GM12878 (cell line): ENCODE measurements around the gene CYP2C18.

Experiments
- BRCA1 ChIP-seq: IDR thresholded peaks from 2 replicates; pipeline ENCODE4 v1.6.1; 2011; ENCODE audit warnings: low read depth, low read length, improper control_type of control experiment
- CBX5 ChIP-seq: sonication (generic); IDR thresholded peaks from 2 replicates; pipeline ENCODE4 v1.6.1; 2016; ENCODE audit warnings: low read depth, moderate library complexity, mild to moderate bottlenecking, inconsistent platforms
- CREB1 ChIP-seq: IDR thresholded peaks from 2 replicates; pipeline ENCODE4 v1.6.1; 2012; ENCODE audit warnings: low read depth, mild to moderate bottlenecking, inconsistent platforms
- EP300 ChIP-seq, 2 experiments: fragments of 150-350 bp in 1 of 2; IDR thresholded peaks; 2 replicates each; pipeline ENCODE4 v1.6.1; 2011 to 2012; ENCODE audit warnings: low read depth in 2 of 2, low read length in 2 of 2, borderline replicate concordance in 1 of 2, improper control_type of control experiment in 1 of 2, inconsistent platforms in 1 of 2; ENCODE audit not compliant: control insufficient read depth in 1 of 2
- ESRRA ChIP-seq: IDR thresholded peaks from 2 replicates; pipeline ENCODE4 v1.6.1; 2012; ENCODE audit warnings: mild to moderate bottlenecking, low read length, improper control_type of control experiment
- GABPA ChIP-seq: IDR thresholded peaks from 2 replicates; pipeline ENCODE4 v1.6.1; 2014; ENCODE audit warnings: antibody characterized with exemption, low read depth, mild to moderate bottlenecking, inconsistent platforms
- KLF5 ChIP-seq: fragments of 450-650 bp; IDR thresholded peaks from 2 replicates; pipeline ENCODE4 v1.6.1; 2014; ENCODE audit warnings: mild to moderate bottlenecking; ENCODE audit not compliant: partially characterized antibody
- NFXL1 ChIP-seq: fragments of 450-650 bp; IDR thresholded peaks from 2 replicates; pipeline ENCODE4 v1.6.1; 2017; ENCODE audit warnings: antibody characterized with exemption, mild to moderate bottlenecking, borderline replicate concordance
- NRF1 ChIP-seq: conservative IDR thresholded peaks from 2 replicates; pipeline ENCODE4 v1.6.1; 2011; ENCODE audit warnings: mild to moderate bottlenecking, low read depth, low read length, improper control_type of control experiment
- SIN3A ChIP-seq: IDR thresholded peaks from 2 replicates; pipeline ENCODE4 v1.6.1; 2012; ENCODE audit warnings: low read depth, low read length, improper control_type of control experiment
- TF ChIP-seq, protein P1 (sequence below), 3 experiments: IDR thresholded peaks in 2 of 3; conservative IDR thresholded peaks in 1 of 3; 2 replicates each; pipeline ENCODE4 v1.5.1; 2011; ENCODE audit warnings: low read depth in 3 of 3, low read length in 3 of 3, mild to moderate bottlenecking in 3 of 3, control low read depth in 2 of 3, moderate library complexity in 2 of 3, inconsistent platforms in 1 of 3, mixed read lengths in 1 of 3; ENCODE audit not compliant: control insufficient read depth in 2 of 3, insufficient read depth in 1 of 3; ENCODE audit errors: extremely low read depth in 1 of 3
- TF ChIP-seq, protein P2 (sequence below): IDR thresholded peaks from 2 replicates; pipeline ENCODE4 v1.6.1; 2012; ENCODE audit warnings: low read depth, low read length, improper control_type of control experiment
- TF ChIP-seq, protein P3 (sequence below): IDR thresholded peaks from 2 replicates; pipeline ENCODE4 v1.6.1; 2011; ENCODE audit warnings: mild to moderate bottlenecking, low read depth, low read length, moderate library complexity; ENCODE audit not compliant: insufficient replicate concordance
- TF ChIP-seq, protein P4 (sequence below): fragments of 450-650 bp; conservative IDR thresholded peaks from 2 replicates; pipeline ENCODE4 v1.6.1; 2017; ENCODE audit warnings: mild to moderate bottlenecking, moderate library complexity

DNA sequence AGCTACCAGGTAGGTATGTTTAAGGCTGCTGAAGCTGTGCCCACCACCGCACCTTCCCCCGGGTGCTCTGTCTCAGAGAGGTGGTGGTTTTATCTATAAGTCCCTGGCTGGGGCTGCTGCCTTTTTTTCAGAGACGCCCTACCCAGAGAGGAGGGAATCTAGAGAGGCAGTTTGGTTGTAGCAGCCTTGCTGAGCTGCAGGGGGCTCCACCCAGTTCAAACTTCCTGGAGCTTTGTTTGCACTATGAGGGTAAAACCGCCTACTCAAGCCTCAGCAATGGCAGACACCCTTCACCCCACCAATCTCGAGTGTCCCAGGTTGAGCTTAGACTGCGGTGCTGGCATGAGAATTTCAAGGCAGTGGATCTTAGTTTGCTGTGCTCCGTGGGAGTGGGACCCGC lies 43.6 kb upstream of the CYP2C18 start:
- TF ChIP-seq, protein P1, sequence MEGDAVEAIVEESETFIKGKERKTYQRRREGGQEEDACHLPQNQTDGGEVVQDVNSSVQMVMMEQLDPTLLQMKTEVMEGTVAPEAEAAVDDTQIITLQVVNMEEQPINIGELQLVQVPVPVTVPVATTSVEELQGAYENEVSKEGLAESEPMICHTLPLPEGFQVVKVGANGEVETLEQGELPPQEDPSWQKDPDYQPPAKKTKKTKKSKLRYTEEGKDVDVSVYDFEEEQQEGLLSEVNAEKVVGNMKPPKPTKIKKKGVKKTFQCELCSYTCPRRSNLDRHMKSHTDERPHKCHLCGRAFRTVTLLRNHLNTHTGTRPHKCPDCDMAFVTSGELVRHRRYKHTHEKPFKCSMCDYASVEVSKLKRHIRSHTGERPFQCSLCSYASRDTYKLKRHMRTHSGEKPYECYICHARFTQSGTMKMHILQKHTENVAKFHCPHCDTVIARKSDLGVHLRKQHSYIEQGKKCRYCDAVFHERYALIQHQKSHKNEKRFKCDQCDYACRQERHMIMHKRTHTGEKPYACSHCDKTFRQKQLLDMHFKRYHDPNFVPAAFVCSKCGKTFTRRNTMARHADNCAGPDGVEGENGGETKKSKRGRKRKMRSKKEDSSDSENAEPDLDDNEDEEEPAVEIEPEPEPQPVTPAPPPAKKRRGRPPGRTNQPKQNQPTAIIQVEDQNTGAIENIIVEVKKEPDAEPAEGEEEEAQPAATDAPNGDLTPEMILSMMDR (IDR thresholded peaks at IDR 0.05 in 2 of 3, conservative IDR thresholded peaks at IDR 0.05 in 1 of 3; ENCODE audit: control insufficient read depth in 2 of 3, extremely low read depth in 1 of 3, insufficient read depth in 1 of 3, low read depth in 3 of 3, low read length in 3 of 3) = no peak
- TF ChIP-seq ESRRA (no peak), BRCA1 (no peak), NFXL1 (no peak), CREB1 (no peak), EP300 (IDR thresholded peaks at IDR 0.05; ENCODE audit: borderline replicate concordance in 1 of 2, control insufficient read depth in 1 of 2, low read depth in 2 of 2, low read length in 2 of 2) (no peak), NRF1 (no peak), GABPA (no peak), SIN3A (no peak), KLF5 (no peak), CBX5 (no peak)
- TF ChIP-seq, protein P2, sequence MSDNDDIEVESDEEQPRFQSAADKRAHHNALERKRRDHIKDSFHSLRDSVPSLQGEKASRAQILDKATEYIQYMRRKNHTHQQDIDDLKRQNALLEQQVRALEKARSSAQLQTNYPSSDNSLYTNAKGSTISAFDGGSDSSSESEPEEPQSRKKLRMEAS = no peak
- TF ChIP-seq, protein P3, sequence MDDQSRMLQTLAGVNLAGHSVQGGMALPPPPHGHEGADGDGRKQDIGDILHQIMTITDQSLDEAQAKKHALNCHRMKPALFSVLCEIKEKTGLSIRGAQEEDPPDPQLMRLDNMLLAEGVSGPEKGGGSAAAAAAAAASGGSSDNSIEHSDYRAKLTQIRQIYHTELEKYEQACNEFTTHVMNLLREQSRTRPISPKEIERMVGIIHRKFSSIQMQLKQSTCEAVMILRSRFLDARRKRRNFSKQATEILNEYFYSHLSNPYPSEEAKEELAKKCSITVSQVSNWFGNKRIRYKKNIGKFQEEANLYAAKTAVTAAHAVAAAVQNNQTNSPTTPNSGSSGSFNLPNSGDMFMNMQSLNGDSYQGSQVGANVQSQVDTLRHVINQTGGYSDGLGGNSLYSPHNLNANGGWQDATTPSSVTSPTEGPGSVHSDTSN = no peak
- TF ChIP-seq, protein P4, sequence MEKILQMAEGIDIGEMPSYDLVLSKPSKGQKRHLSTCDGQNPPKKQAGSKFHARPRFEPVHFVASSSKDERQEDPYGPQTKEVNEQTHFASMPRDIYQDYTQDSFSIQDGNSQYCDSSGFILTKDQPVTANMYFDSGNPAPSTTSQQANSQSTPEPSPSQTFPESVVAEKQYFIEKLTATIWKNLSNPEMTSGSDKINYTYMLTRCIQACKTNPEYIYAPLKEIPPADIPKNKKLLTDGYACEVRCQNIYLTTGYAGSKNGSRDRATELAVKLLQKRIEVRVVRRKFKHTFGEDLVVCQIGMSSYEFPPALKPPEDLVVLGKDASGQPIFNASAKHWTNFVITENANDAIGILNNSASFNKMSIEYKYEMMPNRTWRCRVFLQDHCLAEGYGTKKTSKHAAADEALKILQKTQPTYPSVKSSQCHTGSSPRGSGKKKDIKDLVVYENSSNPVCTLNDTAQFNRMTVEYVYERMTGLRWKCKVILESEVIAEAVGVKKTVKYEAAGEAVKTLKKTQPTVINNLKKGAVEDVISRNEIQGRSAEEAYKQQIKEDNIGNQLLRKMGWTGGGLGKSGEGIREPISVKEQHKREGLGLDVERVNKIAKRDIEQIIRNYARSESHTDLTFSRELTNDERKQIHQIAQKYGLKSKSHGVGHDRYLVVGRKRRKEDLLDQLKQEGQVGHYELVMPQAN = no peak
